A204.1 (cell line): ENCODE results near the gene ELK1.
A peak's percentile ranks its signal among the peaks of the same experiment; 100 is the strongest.
"Not testable (repeated sequence)": the region's sequence is repeated elsewhere in the genome, so short reads cannot be mapped to it uniquely, and the experiment has no call there.

Experiments
- FAIRE-seq: peaks from 2 replicates; lab custom pipeline; 2012; peaks lifted over from hg19 to GRCh38; lab: Jason Lieb, UNC

Gene ELK1, protein sequence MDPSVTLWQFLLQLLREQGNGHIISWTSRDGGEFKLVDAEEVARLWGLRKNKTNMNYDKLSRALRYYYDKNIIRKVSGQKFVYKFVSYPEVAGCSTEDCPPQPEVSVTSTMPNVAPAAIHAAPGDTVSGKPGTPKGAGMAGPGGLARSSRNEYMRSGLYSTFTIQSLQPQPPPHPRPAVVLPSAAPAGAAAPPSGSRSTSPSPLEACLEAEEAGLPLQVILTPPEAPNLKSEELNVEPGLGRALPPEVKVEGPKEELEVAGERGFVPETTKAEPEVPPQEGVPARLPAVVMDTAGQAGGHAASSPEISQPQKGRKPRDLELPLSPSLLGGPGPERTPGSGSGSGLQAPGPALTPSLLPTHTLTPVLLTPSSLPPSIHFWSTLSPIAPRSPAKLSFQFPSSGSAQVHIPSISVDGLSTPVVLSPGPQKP

GRCh38 chrX:47650164-47651042 lies at the start of gene ELK1:
Gene ELK1 (minus strand): TSS chrX:47650563. CDS start chrX:47641441, 9,122 bp downstream.
- peak; percentile 96 for FAIRE-seq

DNA sequence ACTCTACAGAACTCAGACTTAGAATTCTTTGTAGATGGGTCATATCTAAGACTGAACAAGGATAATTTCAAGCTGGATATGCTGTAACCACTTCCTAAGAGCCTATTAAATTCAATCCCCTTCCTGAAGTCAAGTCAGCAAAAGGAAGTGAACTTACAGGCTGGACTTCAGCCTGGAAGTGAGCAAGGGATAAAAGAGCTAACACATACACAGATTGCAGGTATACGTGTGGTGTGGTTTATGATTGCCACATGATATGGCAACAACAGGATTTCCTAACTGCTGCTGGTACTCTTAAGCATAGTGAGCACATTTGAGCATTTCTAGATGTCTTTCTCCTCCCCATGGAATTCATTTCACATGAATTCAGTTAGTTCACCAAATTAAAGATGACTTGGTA lies 46.8 kb upstream of the ELK1 start:
- no peak for FAIRE-seq

GRCh38 chrX:47690175-47690574 lies 39.8 kb upstream of the ELK1 start:
- FAIRE-seq: no peak

DNA sequence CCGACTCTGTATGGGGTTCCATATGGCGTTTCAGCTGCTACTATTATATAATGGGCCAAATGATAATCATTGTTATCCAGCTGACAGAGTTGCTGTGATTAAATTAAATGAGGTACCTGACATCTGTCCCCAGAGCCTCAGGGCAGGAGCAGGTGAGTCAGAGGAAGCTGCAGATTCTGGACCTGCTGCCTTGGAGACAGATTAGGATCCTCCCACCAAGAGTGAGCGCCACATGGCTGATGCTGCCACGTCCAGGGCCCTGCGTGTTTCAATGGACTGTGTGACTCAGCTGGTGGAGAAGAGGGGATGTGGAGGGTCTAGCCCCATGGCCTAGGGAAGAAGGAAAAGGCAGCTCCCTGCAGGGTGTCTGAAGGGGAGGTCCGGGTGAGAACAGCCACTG lies 36.9 kb upstream of the ELK1 start:
- FAIRE-seq: no peak

GRCh38 chrX:47683829-47684205 lies 33.5 kb upstream of the ELK1 start:
- no peak for FAIRE-seq

GRCh38 chrX:47683184-47683828 lies 32.9 kb upstream of the ELK1 start:
- FAIRE-seq: no peak

DNA sequence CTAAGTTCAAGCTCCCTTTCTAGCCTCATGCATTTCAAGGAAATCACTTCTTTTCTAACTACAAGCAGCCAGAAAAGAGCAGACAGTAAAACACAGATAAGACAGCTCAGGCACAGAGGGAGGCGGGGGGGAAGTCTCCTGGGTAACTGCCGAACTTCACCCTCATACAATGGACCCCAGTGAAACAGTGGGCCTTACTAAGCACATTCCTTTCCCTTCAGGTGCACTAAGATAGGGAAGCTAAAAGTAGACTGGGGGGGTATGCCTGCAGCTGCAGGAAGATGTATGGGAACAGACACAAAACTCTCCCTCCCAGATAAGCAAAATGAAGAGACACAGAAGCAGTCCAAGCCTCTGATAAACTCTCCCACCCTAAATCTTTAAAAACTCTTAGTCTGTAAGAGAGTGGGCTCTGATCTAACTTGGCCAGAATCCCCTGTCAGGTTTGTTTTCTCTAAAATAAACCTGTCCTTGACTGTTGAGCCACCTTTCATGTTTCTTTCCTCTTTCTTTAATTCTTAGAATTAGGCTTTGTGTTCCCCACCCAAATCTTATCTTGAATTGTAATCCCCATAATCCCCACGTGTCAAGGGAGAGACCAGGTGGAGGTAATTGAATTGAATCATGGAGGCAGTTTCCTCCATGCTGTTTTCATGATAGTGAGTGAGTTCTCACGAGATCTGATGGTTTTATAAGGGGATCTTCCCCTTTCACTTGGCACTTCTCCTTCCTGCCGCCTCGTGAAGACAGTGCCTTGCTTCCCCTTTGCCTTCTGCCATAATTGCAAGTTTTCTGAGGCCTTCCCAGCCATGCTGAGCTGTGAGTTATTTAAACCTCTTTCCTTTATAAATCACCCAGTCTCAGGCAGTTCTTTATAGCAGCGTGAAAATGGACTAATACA lies 25.8 kb upstream of the ELK1 start:
- FAIRE-seq: not testable (repeated sequence)

- FAIRE-seq: no peak
Observed at GRCh38 chrX:47674776-47675175, 24.4 kb upstream of the ELK1 start.

- FAIRE-seq: not testable (repeated sequence)
Observed at GRCh38 chrX:47665797-47666196, 15.4 kb upstream of the ELK1 start.

- FAIRE-seq: no peak
Observed at GRCh38 chrX:47664737-47665136, 14.4 kb upstream of the ELK1 start.

DNA sequence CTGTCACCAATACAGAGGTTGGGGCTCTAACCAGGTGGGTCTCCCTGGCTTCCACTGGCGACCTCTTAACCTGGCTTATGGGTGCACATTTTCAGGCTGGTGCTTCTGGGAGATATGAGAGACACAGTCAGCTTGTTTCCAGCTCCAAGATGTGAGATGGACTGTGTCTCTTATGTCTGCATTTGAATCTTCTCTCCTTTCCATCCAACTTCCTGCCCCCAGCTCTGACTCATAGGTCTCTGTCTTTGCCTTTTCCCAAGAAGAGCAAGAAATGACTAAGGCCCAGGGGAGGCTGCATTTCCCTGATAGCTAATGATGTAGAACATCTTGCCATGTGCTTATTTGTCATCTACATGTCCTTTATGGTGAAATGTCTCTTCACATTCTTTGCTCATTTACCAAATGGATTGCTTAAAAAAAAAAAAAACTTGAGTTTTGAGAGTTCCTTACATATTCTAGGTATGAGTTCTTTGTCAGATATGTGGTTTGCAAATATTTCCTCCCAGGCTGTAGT lies 11.8 kb upstream of the ELK1 start:
- FAIRE-seq: no peak

- no peak for FAIRE-seq
Observed at GRCh38 chrX:47661539-47661938, 11.2 kb upstream of the ELK1 start.

- FAIRE-seq: no peak
Observed at GRCh38 chrX:47659421-47659726, 9.0 kb upstream of the ELK1 start.

DNA sequence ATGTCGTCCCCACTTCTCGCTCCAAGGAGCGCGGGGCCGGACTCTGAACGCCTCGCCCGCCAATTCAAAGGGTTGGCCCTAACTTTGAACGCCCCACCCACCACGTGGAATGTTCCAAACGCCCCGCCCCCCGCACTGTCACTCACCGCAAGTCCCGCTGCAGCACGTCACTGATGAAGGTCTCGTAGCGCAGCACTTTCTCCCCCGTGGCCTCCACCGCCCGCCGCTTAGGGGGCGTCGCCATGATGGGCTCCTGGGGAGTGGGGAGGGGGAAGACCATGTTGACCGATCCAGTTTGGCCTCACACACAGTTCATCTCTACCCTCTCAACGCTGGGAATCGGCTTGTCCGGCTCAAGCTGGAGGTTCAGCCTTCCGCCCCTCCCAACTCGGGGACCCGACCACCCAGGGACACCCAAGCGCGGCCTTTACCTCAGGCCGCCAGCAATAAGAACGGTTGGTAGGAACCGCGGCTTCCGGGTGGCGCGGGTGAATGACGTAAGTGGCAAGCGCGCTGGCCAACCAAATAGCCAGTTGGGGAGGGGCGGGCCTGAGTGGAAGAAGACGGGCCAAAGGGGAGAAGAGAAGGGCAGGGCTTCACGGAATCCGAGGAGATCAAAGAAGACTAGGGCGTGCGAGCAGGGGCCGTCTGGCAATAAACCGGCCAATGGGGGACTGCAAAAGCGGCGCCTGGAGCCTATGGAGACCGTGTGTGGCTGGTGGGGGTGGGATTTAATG lies 8.5 kb upstream of the ELK1 start, which contains the start of gene UXT:
TSS of gene UXT (minus strand) at position 497 of the 737 bp plus-strand sequence. CDS start at position 244, 253 bp downstream.
- FAIRE-seq: peak; percentile 74

DNA sequence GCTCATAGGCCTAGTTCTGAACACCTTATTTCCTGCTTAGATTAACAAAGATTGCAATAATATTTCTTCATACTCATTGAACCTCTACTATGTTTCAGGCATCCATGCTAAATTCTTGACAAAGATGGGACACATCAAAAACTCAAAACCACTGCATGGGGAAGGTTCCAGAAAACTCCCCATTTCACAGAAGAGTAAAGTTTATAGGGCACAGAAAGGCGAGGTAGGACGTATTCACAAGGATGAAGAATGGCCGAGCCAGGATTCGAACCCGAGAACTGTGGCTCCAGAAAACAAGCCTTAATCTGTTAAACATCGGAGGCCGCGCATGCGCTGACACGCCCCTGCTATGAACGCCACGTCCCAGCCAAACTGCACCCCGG lies 7.9 kb upstream of the ELK1 start:
- no peak for FAIRE-seq

DNA sequence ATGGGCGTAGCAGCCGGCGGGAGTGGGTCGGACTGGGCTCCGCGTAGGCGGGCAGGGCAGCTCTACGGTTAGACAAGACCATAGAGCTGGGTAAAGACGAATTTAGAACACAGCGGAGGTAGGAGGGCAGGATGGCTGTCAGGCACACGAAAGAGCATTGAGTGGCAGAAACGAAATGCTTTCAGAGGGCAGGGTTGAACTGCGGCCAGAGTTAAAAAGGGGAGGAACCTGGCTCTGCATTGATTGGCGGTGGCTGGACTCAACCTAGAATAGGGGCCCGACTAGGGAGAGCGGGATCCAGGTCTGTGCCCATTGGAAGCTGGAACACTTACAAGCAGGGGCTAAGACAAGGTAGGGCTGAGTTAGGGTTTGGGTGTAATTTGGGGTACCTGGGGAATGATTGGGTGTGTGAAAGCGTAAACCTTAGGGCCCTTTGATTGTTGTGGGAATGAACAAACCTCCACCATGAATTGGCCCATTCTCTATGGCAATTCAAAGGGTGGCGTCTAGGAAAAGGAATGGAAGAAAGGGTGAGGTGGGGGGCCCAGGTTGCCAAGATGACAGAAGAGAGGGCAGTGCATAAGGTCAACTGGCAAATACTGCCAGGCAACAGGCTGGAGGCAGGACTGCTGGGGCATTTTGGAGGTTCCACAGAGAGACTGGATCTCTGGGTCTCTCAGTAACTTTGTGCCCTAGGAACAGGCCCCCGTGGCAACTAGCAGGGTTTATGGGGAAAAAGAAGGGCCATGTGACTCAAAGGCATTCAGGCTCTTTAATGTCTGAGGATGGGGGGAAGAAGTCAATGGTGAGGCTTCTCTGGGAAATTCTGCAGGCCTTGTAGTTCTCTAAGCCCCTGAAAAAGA lies 911 bp upstream of the ELK1 start:
- no peak for FAIRE-seq

DNA sequence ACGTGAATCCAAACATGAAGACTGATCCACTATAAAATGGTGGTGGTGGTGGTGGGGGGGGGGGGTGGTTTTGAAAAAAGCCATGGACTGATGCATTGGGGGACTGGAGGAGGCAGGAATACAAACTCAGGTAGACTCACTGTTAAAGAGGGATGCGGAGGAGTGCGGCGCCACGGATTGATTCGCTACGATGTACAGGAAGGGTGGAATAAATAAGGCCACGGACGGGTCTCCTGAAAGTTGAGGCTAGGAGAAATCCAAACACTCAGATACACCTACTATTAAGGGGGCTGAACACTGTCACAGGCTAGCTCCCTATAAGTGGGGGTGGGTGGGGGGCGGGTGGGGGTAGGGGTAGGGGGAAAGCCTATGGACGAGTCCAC lies 591 bp downstream of the ELK1 start:
- no peak for FAIRE-seq

DNA sequence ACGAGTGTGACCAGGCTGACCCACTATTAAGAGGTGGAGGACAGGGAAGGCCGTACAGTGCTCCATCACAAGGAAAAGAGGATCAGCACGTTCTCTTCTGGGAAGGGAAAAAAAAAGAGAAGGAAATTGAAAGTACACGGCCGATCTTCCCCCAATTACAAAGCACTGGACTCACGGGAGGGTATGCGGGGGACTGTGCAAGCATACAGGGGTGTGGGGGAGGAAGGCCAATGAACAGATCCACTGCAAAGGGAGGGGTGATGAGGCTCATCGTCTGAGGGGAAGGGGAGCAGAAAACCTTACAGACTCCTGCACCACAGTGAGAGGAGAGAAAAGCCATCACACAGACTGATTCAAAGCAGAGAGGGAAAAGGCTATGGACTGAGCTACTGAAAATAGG lies 1.1 kb downstream of the ELK1 start:
- no peak for FAIRE-seq

DNA sequence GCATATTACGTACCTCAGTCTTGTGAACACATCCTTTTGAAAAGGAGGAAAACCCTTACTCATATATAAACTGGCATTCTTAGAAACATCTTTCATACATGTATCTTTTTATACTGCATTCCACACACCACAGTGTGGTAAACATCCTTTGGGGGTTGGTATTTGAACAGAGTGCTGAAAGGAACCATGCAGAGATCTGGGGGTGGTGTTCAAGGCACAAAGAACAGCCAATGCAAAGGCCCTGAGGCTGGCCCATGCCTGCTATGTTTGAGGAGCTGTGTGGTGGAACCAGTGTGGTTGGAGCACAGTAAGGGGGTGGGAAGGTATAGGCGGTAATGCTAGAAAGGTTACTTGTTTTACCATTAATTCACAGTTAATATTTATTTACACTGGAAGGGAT lies 2.0 kb downstream of the ELK1 start:
- FAIRE-seq: no peak

DNA sequence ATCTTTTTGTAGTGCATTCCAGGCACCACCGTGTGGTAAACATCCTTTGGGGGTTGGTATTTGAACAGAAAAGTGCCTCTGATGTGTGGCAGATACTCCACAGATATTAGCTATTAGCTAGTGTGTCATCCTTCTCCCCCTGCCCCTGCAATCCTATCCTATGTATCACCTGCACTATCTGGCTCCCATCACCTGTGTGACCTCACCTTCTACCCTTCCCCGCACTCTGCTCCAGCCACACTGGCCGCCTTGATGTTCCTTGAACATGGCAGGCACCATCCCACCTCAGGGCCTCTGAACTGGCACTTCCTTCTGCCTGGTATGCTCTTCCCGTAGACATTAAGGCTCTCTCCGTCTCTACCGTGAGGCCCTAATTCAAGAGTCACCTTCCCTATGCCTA lies 3.7 kb downstream of the ELK1 start:
- FAIRE-seq: no peak
